ENCODE measurements around the gene TRIM5. TPM values are rescaled to one million over a fixed set of nuclear protein-coding genes. Genes with fewer than 3 reads are reported as not detected.
"Not testable (repeated sequence)": the region's sequence is repeated elsewhere in the genome, so short reads cannot be mapped to it uniquely, and the experiment has no call there.

The TRIM5 gene
- total RNA-seq, 6 experiments from 2014 or later, result 15.3 to 19.2 (median 18.2) TPM

DNA sequence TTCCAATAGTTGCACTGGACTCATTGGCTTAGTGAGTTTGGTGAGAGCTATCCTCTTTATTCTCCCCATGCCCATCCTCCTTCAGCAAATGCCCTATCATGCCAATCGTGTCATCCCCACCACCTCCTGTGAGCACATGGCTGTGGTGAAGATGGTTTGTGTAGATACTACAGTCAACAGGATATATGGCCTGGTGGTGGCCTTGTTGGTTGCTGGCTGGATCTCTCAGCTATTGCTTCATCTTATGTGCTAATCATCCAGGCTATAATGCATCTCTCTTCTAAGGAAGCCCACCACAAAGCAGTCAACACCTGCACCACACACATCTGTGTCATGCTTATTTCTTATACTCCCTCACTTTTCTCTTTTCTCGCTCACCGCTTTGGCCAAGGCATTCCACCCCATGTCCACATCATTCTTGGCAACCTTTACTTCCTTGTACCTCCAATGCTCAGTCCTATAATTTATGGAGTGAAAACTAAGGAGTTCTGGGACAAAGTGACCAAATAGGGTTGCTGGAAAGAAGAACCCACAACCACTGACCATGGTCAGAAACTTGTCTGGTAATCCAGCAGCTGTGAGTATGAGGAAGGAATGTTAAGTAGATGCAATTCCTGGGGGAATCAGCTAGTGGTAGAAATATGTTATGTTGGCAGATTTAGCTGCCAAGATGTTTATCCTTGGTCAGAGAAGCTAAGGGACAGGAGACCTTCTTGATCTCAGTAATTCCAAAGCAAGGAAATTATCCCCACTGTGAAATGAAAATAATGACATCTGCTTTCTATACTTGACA, 35.0 kb upstream of the TRIM5 start:
- intact Hi-C loops (cut with DNase I), result no loop called here
- H3K4me3 ChIP-seq, result no peak overlapping the region
- no peaks in the 10 kb centered on the region for H3K9me3 ChIP-seq
- no peak for TF ChIP-seq POLR2A (IDR thresholded peaks at IDR 0.05)
- TF ChIP-seq, protein P1, sequence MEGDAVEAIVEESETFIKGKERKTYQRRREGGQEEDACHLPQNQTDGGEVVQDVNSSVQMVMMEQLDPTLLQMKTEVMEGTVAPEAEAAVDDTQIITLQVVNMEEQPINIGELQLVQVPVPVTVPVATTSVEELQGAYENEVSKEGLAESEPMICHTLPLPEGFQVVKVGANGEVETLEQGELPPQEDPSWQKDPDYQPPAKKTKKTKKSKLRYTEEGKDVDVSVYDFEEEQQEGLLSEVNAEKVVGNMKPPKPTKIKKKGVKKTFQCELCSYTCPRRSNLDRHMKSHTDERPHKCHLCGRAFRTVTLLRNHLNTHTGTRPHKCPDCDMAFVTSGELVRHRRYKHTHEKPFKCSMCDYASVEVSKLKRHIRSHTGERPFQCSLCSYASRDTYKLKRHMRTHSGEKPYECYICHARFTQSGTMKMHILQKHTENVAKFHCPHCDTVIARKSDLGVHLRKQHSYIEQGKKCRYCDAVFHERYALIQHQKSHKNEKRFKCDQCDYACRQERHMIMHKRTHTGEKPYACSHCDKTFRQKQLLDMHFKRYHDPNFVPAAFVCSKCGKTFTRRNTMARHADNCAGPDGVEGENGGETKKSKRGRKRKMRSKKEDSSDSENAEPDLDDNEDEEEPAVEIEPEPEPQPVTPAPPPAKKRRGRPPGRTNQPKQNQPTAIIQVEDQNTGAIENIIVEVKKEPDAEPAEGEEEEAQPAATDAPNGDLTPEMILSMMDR (IDR thresholded peaks at IDR 0.05), result no peak
- no peaks in the 10 kb centered on the region for H3K36me3 ChIP-seq
- no peak for DNase-seq
- no peak for ATAC-seq
- no peak overlapping the region for H3K27ac ChIP-seq
- WGBS (ENCODE audit: insufficient coverage, low coverage, low lambda C conversion rate, missing lambda C conversion rate), result 83% methylated on average over 3 of the region's 3 CpGs
- no peaks in the 10 kb centered on the region for H3K4me1 ChIP-seq
- H3K27me3 ChIP-seq, result no peaks in the 10 kb centered on the region

DNA sequence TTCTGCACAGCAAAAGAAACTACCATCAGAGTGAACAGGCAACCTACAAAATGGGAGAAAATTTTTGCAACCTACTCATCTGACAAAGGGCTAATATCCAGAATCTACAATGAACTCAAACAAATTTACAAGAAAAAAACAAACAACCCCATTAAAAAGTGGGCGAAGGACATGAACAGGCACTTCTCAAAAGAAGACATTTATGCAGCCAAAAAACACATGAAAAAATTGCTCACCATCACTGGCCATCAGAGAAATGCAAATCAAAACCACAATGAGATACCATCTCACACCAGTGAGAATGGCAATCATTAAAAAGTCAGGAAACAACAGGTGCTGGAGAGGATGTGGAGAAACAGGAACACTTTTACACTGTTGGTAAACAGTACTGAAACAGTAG, 31.6 kb upstream of the TRIM5 start:
- H3K27ac ChIP-seq; H3K36me3 ChIP-seq; H3K9me3 ChIP-seq; ATAC-seq; DNase-seq; H3K4me3 ChIP-seq; H3K4me1 ChIP-seq; H3K27me3 ChIP-seq; intact Hi-C loops (cut with DNase I): not testable (repeated sequence)
- 86% methylated on average over 1 of the region's 1 CpG for WGBS (ENCODE audit: insufficient coverage, low coverage, low lambda C conversion rate, missing lambda C conversion rate)

DNA sequence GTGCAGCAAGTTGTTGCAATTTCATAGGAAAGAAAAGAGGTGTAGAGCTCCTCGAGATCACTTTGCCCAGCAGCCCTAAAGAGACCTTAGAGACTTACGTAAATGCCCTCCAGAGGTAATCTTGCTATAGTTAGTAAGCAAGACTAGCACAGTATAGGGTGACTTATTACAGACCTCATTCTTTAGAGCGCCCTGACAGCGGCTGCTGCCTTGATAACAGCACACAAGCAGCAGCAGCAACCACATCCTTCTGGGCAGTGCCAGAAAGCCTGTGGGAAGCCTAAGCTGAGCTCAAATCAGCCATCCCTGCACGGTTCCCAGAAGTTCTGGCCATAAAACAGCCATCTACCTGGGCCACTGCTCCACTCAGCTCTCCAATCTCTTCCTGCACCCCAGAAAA, 28.8 kb upstream of the TRIM5 start:
- intact Hi-C loops (cut with DNase I), result no loop called here
- Histone ChIP-seq H3K4me3 (no peak overlapping the region), H3K27me3 (no peaks in the 10 kb centered on the region), H3K4me1 (no peaks in the 10 kb centered on the region), H3K9me3 (no peaks in the 10 kb centered on the region), H3K27ac (no peak overlapping the region), H3K36me3 (peaks cover 0 to 5% (median 0%) of the 10 kb centered on the region in 4 donors)
- TF ChIP-seq, protein P1 (IDR thresholded peaks at IDR 0.05), result no peak
- TF ChIP-seq POLR2A (IDR thresholded peaks at IDR 0.05), result no peak
- WGBS (ENCODE audit: insufficient coverage, low coverage, low lambda C conversion rate, missing lambda C conversion rate), result 38% methylated on average over 1 of the region's 5 CpGs
- ATAC-seq (no peak), DNase-seq (no peak)

DNA sequence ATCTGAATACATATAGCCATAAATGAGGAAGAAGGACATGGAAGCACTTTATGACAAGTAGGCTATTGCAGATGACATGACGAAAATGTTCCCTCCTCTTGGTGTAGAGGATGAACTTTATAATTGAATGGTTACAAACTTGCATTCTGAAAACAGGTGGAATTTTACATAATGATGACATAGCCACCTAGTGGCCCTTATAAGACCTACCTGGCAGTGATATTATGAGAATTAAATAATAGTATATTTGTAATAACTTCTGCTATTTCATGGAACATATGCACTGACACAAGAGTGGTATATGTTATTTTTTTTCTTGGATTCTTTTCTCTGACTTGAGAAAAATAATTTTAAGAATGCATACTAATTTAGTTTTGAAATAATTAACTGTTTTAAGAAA, 27.6 kb upstream of the TRIM5 start:
- TF ChIP-seq, protein P1 (IDR thresholded peaks at IDR 0.05), result peak; percentile 43 to 59 (median 50)
- TF ChIP-seq POLR2A (IDR thresholded peaks at IDR 0.05), result no peak
- H3K9me3 ChIP-seq, result no peaks in the 10 kb centered on the region
- intact Hi-C loops (cut with DNase I), result no loop called here
- no peak overlapping the region for H3K27ac ChIP-seq
- no peaks in the 10 kb centered on the region for H3K27me3 ChIP-seq
- no peaks in the 10 kb centered on the region for H3K4me1 ChIP-seq
- no peak overlapping the region for H3K4me3 ChIP-seq
- peaks cover 0 to 5% (median 0%) of the 10 kb centered on the region in 4 donors for H3K36me3 ChIP-seq
- 27% methylated on average over 1 of the region's 1 CpG for WGBS (ENCODE audit: insufficient coverage, low coverage, low lambda C conversion rate, missing lambda C conversion rate)
- ATAC-seq, result peak; percentile 55 to 73 (median 64)
- no peak for DNase-seq

DNA sequence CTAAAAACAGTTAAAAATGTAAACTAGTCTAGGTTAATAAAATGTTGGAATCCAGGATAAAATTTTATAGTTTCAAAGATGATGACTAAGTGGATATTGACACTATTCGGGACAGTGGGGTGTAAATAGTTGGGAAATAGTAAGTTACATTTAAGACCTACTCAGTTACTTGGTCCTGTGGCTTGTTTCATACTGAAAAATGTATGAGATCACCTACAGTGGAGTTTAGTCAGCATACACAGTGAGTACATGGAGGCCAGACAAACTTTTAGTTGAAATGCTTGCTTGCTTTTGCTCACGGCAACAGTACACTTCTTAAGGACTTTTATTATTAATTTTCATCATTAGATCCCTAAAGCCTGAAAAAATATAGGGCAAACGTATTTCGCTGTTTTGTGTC, 20.8 kb upstream of the TRIM5 start:
- ATAC-seq, result no peak
- H3K27ac ChIP-seq, result no peak overlapping the region
- DNase-seq, result no peak
- H3K27me3 ChIP-seq, result no peaks in the 10 kb centered on the region
- no peaks in the 10 kb centered on the region for H3K4me1 ChIP-seq
- H3K9me3 ChIP-seq, result no peaks in the 10 kb centered on the region
- intact Hi-C loops (cut with DNase I), result no loop called here
- peaks cover 0 to 5% (median 2%) of the 10 kb centered on the region in 4 donors for H3K36me3 ChIP-seq
- TF ChIP-seq POLR2A (IDR thresholded peaks at IDR 0.05), result no peak
- TF ChIP-seq, protein P1 (IDR thresholded peaks at IDR 0.05), result no peak
- WGBS (ENCODE audit: insufficient coverage, low coverage, low lambda C conversion rate, missing lambda C conversion rate), result 90% methylated on average over 4 of the region's 4 CpGs
- H3K4me3 ChIP-seq, result no peak overlapping the region
